HEK293 (cell line): Measurements from ENCODE around the gene MERTK.

Experiments
- BCL11A ChIP-seq: fragments of 450-650 bp; formaldehyde crosslinking; IDR thresholded peaks from 2 replicates; pipeline ENCODE4 v1.5.1; 2016; ENCODE audit warnings: low read depth, missing biosample characterization, missing genetic modification characterization
- KLF16 ChIP-seq: fragments of 450-650 bp; formaldehyde crosslinking; IDR thresholded peaks from 2 replicates; pipeline ENCODE4 v1.5.1; 2017; ENCODE audit warnings: missing biosample characterization, missing genetic modification characterization
- TRIM28 ChIP-seq: IDR thresholded peaks from 2 replicates; pipeline ENCODE4 v1.6.1; 2011; ENCODE audit warnings: low read length, control low read depth, borderline replicate concordance
- ZBTB21 ChIP-seq: fragments of 450-650 bp; formaldehyde crosslinking; IDR thresholded peaks from 2 replicates; pipeline ENCODE4 v1.5.1; 2017; ENCODE audit warnings: missing biosample characterization, missing genetic modification characterization
- ZNF341 ChIP-seq: fragments of 450-650 bp; formaldehyde crosslinking; IDR thresholded peaks from 2 replicates; pipeline ENCODE4; 2016; ENCODE audit warnings: low read depth, missing biosample characterization, missing genetic modification characterization
- ZNF423 ChIP-seq: fragments of 450-650 bp; formaldehyde crosslinking; IDR thresholded peaks from 2 replicates; pipeline ENCODE4 v1.5.1; 2016; ENCODE audit warnings: missing biosample characterization, missing genetic modification characterization
- ZNF664 ChIP-seq: fragments of 450-650 bp; formaldehyde crosslinking; IDR thresholded peaks from 2 replicates; pipeline ENCODE4 v1.5.1; 2016; ENCODE audit warnings: missing biosample characterization, missing genetic modification characterization
- ZXDB ChIP-seq: fragments of 450-650 bp; formaldehyde crosslinking; IDR thresholded peaks from 2 replicates; pipeline ENCODE4 v1.5.1; 2016; ENCODE audit warnings: missing biosample characterization, missing genetic modification characterization
- TF ChIP-seq, protein P1 (sequence below): fragments of 450-650 bp; formaldehyde crosslinking; IDR thresholded peaks from 2 replicates; pipeline ENCODE4 v1.5.1; 2016; ENCODE audit warnings: missing biosample characterization, missing genetic modification characterization
- TF ChIP-seq, protein P2 (sequence below): fragments of 450-650 bp; formaldehyde crosslinking; IDR thresholded peaks from 2 replicates; pipeline ENCODE4 v1.5.1; 2016; ENCODE audit warnings: missing biosample characterization, missing genetic modification characterization
- TF ChIP-seq, protein P3 (sequence below): fragments of 450-650 bp; formaldehyde crosslinking; IDR thresholded peaks from 2 replicates; pipeline ENCODE4 v1.5.1; 2016; ENCODE audit warnings: missing biosample characterization, missing genetic modification characterization, borderline replicate concordance
- TF ChIP-seq, protein P4 (sequence below): fragments of 450-650 bp; formaldehyde crosslinking; IDR thresholded peaks from 2 replicates; pipeline ENCODE4 v1.5.1; 2016; ENCODE audit warnings: missing biosample characterization, missing genetic modification characterization
- TF ChIP-seq, protein P5 (sequence below): fragments of 450-650 bp; formaldehyde crosslinking; IDR thresholded peaks from 2 replicates; pipeline ENCODE4 v1.5.1; 2016; ENCODE audit warnings: missing biosample characterization, missing genetic modification characterization
- TF ChIP-seq, protein P6 (sequence below): sonication (generic); formaldehyde crosslinking; IDR thresholded peaks from 2 replicates; pipeline ENCODE4 v1.8.1; 2022; ENCODE audit warnings: mild to moderate bottlenecking, moderate library complexity, missing genetic modification reagents

DNA sequence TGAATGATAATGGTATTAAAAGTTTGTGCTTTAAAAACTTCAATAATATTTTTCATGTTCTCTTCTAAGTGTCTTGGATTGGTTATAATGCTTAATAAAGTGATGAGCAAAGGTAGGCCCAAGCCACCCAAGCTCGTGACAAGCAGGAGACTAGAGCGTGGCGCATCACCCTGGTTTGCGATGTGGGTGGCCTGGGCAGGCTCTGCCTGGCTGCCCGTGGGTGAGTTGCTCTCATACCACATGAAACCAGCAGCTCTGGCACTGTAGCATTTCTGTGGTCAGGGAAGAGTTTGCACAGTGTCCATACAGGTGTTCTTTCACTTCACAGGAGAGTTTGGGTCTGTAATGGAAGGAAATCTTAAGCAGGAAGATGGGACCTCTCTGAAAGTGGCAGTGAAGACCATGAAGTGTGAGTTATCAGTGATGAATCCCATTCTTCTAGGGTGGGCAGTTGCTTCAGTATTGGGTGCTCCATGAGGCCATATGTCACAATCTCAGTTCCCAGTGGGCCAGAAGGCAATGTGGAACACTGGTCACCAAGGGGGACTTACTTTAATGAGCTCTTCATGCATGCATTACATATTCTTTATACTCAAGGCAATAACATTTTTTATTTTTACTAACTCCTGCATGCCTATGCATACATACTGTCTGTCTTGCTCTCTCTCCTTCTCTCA is 105.3 kb downstream of the MERTK start:
- TF ChIP-seq, protein P1, sequence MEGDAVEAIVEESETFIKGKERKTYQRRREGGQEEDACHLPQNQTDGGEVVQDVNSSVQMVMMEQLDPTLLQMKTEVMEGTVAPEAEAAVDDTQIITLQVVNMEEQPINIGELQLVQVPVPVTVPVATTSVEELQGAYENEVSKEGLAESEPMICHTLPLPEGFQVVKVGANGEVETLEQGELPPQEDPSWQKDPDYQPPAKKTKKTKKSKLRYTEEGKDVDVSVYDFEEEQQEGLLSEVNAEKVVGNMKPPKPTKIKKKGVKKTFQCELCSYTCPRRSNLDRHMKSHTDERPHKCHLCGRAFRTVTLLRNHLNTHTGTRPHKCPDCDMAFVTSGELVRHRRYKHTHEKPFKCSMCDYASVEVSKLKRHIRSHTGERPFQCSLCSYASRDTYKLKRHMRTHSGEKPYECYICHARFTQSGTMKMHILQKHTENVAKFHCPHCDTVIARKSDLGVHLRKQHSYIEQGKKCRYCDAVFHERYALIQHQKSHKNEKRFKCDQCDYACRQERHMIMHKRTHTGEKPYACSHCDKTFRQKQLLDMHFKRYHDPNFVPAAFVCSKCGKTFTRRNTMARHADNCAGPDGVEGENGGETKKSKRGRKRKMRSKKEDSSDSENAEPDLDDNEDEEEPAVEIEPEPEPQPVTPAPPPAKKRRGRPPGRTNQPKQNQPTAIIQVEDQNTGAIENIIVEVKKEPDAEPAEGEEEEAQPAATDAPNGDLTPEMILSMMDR (tag by site-specific recombination): no peak
- no peak for TF ChIP-seq ZXDB (tag by site-specific recombination)
- TF ChIP-seq, protein P2, sequence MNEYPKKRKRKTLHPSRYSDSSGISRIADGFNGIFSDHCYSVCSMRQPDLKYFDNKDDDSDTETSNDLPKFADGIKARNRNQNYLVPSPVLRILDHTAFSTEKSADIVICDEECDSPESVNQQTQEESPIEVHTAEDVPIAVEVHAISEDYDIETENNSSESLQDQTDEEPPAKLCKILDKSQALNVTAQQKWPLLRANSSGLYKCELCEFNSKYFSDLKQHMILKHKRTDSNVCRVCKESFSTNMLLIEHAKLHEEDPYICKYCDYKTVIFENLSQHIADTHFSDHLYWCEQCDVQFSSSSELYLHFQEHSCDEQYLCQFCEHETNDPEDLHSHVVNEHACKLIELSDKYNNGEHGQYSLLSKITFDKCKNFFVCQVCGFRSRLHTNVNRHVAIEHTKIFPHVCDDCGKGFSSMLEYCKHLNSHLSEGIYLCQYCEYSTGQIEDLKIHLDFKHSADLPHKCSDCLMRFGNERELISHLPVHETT: no peak
- TF ChIP-seq ZBTB21 (tag by site-specific recombination): no peak
- TF ChIP-seq, protein P3, sequence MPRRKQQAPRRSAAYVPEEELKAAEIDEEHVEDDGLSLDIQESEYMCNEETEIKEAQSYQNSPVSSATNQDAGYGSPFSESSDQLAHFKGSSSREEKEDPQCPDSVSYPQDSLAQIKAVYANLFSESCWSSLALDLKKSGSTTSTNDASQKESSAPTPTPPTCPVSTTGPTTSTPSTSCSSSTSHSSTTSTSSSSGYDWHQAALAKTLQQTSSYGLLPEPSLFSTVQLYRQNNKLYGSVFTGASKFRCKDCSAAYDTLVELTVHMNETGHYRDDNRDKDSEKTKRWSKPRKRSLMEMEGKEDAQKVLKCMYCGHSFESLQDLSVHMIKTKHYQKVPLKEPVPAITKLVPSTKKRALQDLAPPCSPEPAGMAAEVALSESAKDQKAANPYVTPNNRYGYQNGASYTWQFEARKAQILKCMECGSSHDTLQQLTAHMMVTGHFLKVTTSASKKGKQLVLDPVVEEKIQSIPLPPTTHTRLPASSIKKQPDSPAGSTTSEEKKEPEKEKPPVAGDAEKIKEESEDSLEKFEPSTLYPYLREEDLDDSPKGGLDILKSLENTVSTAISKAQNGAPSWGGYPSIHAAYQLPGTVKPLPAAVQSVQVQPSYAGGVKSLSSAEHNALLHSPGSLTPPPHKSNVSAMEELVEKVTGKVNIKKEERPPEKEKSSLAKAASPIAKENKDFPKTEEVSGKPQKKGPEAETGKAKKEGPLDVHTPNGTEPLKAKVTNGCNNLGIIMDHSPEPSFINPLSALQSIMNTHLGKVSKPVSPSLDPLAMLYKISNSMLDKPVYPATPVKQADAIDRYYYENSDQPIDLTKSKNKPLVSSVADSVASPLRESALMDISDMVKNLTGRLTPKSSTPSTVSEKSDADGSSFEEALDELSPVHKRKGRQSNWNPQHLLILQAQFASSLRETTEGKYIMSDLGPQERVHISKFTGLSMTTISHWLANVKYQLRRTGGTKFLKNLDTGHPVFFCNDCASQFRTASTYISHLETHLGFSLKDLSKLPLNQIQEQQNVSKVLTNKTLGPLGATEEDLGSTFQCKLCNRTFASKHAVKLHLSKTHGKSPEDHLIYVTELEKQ: no peak
- no peak for TF ChIP-seq ZNF423 (tag by site-specific recombination)
- TF ChIP-seq ZNF341 (tag by site-specific recombination): no peak
- TF ChIP-seq TRIM28: no peak
- no peak for TF ChIP-seq ZNF664 (tag by site-specific recombination)
- TF ChIP-seq, protein P4, sequence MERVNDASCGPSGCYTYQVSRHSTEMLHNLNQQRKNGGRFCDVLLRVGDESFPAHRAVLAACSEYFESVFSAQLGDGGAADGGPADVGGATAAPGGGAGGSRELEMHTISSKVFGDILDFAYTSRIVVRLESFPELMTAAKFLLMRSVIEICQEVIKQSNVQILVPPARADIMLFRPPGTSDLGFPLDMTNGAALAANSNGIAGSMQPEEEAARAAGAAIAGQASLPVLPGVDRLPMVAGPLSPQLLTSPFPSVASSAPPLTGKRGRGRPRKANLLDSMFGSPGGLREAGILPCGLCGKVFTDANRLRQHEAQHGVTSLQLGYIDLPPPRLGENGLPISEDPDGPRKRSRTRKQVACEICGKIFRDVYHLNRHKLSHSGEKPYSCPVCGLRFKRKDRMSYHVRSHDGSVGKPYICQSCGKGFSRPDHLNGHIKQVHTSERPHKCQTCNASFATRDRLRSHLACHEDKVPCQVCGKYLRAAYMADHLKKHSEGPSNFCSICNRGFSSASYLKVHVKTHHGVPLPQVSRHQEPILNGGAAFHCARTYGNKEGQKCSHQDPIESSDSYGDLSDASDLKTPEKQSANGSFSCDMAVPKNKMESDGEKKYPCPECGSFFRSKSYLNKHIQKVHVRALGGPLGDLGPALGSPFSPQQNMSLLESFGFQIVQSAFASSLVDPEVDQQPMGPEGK (tag by site-specific recombination): no peak
- TF ChIP-seq, protein P5, sequence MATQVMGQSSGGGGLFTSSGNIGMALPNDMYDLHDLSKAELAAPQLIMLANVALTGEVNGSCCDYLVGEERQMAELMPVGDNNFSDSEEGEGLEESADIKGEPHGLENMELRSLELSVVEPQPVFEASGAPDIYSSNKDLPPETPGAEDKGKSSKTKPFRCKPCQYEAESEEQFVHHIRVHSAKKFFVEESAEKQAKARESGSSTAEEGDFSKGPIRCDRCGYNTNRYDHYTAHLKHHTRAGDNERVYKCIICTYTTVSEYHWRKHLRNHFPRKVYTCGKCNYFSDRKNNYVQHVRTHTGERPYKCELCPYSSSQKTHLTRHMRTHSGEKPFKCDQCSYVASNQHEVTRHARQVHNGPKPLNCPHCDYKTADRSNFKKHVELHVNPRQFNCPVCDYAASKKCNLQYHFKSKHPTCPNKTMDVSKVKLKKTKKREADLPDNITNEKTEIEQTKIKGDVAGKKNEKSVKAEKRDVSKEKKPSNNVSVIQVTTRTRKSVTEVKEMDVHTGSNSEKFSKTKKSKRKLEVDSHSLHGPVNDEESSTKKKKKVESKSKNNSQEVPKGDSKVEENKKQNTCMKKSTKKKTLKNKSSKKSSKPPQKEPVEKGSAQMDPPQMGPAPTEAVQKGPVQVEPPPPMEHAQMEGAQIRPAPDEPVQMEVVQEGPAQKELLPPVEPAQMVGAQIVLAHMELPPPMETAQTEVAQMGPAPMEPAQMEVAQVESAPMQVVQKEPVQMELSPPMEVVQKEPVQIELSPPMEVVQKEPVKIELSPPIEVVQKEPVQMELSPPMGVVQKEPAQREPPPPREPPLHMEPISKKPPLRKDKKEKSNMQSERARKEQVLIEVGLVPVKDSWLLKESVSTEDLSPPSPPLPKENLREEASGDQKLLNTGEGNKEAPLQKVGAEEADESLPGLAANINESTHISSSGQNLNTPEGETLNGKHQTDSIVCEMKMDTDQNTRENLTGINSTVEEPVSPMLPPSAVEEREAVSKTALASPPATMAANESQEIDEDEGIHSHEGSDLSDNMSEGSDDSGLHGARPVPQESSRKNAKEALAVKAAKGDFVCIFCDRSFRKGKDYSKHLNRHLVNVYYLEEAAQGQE: no peak
- TF ChIP-seq, protein P6, sequence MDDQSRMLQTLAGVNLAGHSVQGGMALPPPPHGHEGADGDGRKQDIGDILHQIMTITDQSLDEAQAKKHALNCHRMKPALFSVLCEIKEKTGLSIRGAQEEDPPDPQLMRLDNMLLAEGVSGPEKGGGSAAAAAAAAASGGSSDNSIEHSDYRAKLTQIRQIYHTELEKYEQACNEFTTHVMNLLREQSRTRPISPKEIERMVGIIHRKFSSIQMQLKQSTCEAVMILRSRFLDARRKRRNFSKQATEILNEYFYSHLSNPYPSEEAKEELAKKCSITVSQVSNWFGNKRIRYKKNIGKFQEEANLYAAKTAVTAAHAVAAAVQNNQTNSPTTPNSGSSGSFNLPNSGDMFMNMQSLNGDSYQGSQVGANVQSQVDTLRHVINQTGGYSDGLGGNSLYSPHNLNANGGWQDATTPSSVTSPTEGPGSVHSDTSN (CRISPR knock-in tag): no peak
- no peak for TF ChIP-seq BCL11A (tag by site-specific recombination)
- TF ChIP-seq KLF16 (tag by site-specific recombination): no peak
